ENCODE results near the gene CFAP20DC.

GRCh38 chr3:58946875-58947274 lies 103.0 kb downstream of the CFAP20DC start:
- TF ChIP-seq POLR2A (IDR thresholded peaks at IDR 0.05; ENCODE audit: low read depth) (no peak), CTCF (IDR thresholded peaks at IDR 0.05) (no peak)

Measured in esophagus muscularis mucosa (tissue), 3 donors.